Measurements from ENCODE around the gene PLCL1. TPM values are rescaled to one million over a fixed set of nuclear protein-coding genes. Genes with fewer than 3 reads are reported as not detected.

Gene PLCL1
- total and polyA plus RNA-seq, 3 experiments from 2014 or later: 0.70 to 2.0 (median 0.71) TPM

GRCh38 chr2:197994751-197995150 is 190.4 kb downstream of the PLCL1 start:
- ChIA-PET CTCF (no interaction called here), POLR2A (no interaction called here)
- Histone ChIP-seq H3K9me3 (ENCODE audit: low read length) (no peaks in the 10 kb centered on the region), H3K36me3 (ENCODE audit: insufficient read depth, low read length) (no peaks in the 10 kb centered on the region), H3K27me3 (ENCODE audit: insufficient read depth, low read length, poor library complexity, severe bottlenecking) (no peaks in the 10 kb centered on the region), H3K27ac (ENCODE audit: low read depth, low read length) (no peak overlapping the region), H3K4me1 (ENCODE audit: insufficient read depth, low read length) (peaks cover 22% of the 10 kb centered on the region), H3K4me3 (ENCODE audit: low read length) (no peak overlapping the region)
- no peak overlapping the region for H3K4me3 Mint-ChIP-seq
- peaks cover 0 to 42% (median 7%) of the 10 kb centered on the region in 3 donors for H3K4me1 Mint-ChIP-seq
- peaks cover 0 to 4% (median 0%) of the 10 kb centered on the region in 3 donors for H3K36me3 Mint-ChIP-seq
- peaks cover 0 to 3% of the 10 kb centered on the region in 2 donors for H3K27me3 Mint-ChIP-seq
- no peak for DNase-seq
- no peak overlapping the region for H3K27ac Mint-ChIP-seq
- peaks cover 0 to 6% (median 3%) of the 10 kb centered on the region in 5 donors for H3K9me3 Mint-ChIP-seq

- Histone ChIP-seq H3K4me1 (ENCODE audit: insufficient read depth, low read length) (peaks cover 22% of the 10 kb centered on the region), H3K27me3 (ENCODE audit: insufficient read depth, low read length, poor library complexity, severe bottlenecking) (no peaks in the 10 kb centered on the region), H3K9me3 (ENCODE audit: low read length) (no peaks in the 10 kb centered on the region), H3K36me3 (ENCODE audit: insufficient read depth, low read length) (no peaks in the 10 kb centered on the region), H3K27ac (ENCODE audit: low read depth, low read length) (no peak overlapping the region), H3K4me3 (ENCODE audit: low read length) (no peak overlapping the region)
- H3K27ac Mint-ChIP-seq: peak overlapping the region in 1 of 8 donors; percentile 60
- no peak for DNase-seq
- ChIA-PET POLR2A (no interaction called here), CTCF (no interaction called here)
- peaks cover 0 to 2% (median 0%) of the 10 kb centered on the region in 3 donors for H3K36me3 Mint-ChIP-seq
- H3K27me3 Mint-ChIP-seq: peaks cover 0 to 2% of the 10 kb centered on the region in 2 donors
- H3K4me1 Mint-ChIP-seq: peaks cover 0 to 42% (median 7%) of the 10 kb centered on the region in 3 donors
- H3K9me3 Mint-ChIP-seq: peaks cover 0 to 3% (median 0%) of the 10 kb centered on the region in 5 donors
- H3K4me3 Mint-ChIP-seq: peak overlapping the region in 1 of 7 donors; percentile 20
These were observed 192.2 kb downstream of the PLCL1 start for GRCh38 chr2:197996583-197996982.

GRCh38 chr2:197997083-197997541 is 192.7 kb downstream of the PLCL1 start:
- DNase-seq: no peak
- no peaks in the 10 kb centered on the region for H3K36me3 ChIP-seq (ENCODE audit: insufficient read depth, low read length)
- no peak overlapping the region for H3K4me3 ChIP-seq (ENCODE audit: low read length)
- Mint-ChIP-seq H3K4me3 (no peak overlapping the region), H3K4me1 (peaks cover 0 to 42% (median 7%) of the 10 kb centered on the region in 3 donors), H3K9me3 (peaks cover 0 to 3% (median 0%) of the 10 kb centered on the region in 5 donors), H3K36me3 (peaks cover 0 to 2% (median 0%) of the 10 kb centered on the region in 3 donors), H3K27ac (no peak overlapping the region), H3K27me3 (peaks cover 0 to 2% of the 10 kb centered on the region in 2 donors)
- ChIA-PET POLR2A (no interaction called here), CTCF (no interaction called here)
- no peak overlapping the region for H3K27ac ChIP-seq (ENCODE audit: low read depth, low read length)
- peaks cover 22% of the 10 kb centered on the region for H3K4me1 ChIP-seq (ENCODE audit: insufficient read depth, low read length)
- no peaks in the 10 kb centered on the region for H3K9me3 ChIP-seq (ENCODE audit: low read length)
- no peaks in the 10 kb centered on the region for H3K27me3 ChIP-seq (ENCODE audit: insufficient read depth, low read length, poor library complexity, severe bottlenecking)

- H3K9me3 ChIP-seq (ENCODE audit: low read length): no peaks in the 10 kb centered on the region
- Mint-ChIP-seq H3K4me1 (peaks cover 0 to 33% (median 9%) of the 10 kb centered on the region in 3 donors), H3K4me3 (no peak overlapping the region), H3K9me3 (no peaks in the 10 kb centered on the region), H3K27me3 (peaks cover 0 to 2% of the 10 kb centered on the region in 2 donors), H3K27ac (no peak overlapping the region), H3K36me3 (peaks cover 0 to 2% (median 0%) of the 10 kb centered on the region in 3 donors)
- H3K4me1 ChIP-seq (ENCODE audit: insufficient read depth, low read length): peaks cover 22% of the 10 kb centered on the region
- no peaks in the 10 kb centered on the region for H3K36me3 ChIP-seq (ENCODE audit: insufficient read depth, low read length)
- H3K27ac ChIP-seq (ENCODE audit: low read depth, low read length): no peak overlapping the region
- POLR2A ChIA-PET: no interaction called here
- H3K27me3 ChIP-seq (ENCODE audit: insufficient read depth, low read length, poor library complexity, severe bottlenecking): no peaks in the 10 kb centered on the region
- no peak overlapping the region for H3K4me3 ChIP-seq (ENCODE audit: low read length)
- DNase-seq: no peak
- CTCF ChIA-PET: no interaction called here
These were observed 194.3 kb downstream of the PLCL1 start for GRCh38 chr2:197998702-197999101.

GRCh38 chr2:198000417-198000816 is 196.0 kb downstream of the PLCL1 start:
- peaks cover 0 to 2% (median under 1%) of the 10 kb centered on the region in 3 donors for H3K36me3 Mint-ChIP-seq
- no peak overlapping the region for H3K27ac Mint-ChIP-seq
- ChIA-PET POLR2A (no interaction called here), CTCF (no interaction called here)
- Histone ChIP-seq H3K4me3 (ENCODE audit: low read length) (no peak overlapping the region), H3K27me3 (ENCODE audit: insufficient read depth, low read length, poor library complexity, severe bottlenecking) (no peaks in the 10 kb centered on the region), H3K9me3 (ENCODE audit: low read length) (no peaks in the 10 kb centered on the region), H3K36me3 (ENCODE audit: insufficient read depth, low read length) (no peaks in the 10 kb centered on the region), H3K4me1 (ENCODE audit: insufficient read depth, low read length) (peaks cover 23% of the 10 kb centered on the region), H3K27ac (ENCODE audit: low read depth, low read length) (no peak overlapping the region)
- peaks cover 9 to 41% (median 13%) of the 10 kb centered on the region in 3 donors for H3K4me1 Mint-ChIP-seq
- no peak overlapping the region for H3K4me3 Mint-ChIP-seq
- no peak for DNase-seq
- no peaks in the 10 kb centered on the region for H3K9me3 Mint-ChIP-seq
- H3K27me3 Mint-ChIP-seq: peaks cover 0 to 2% of the 10 kb centered on the region in 2 donors

- Histone ChIP-seq H3K36me3 (ENCODE audit: insufficient read depth, low read length) (no peaks in the 10 kb centered on the region), H3K4me1 (ENCODE audit: insufficient read depth, low read length) (peaks cover 6% of the 10 kb centered on the region), H3K9me3 (ENCODE audit: low read length) (no peaks in the 10 kb centered on the region), H3K27ac (ENCODE audit: low read depth, low read length) (no peak overlapping the region), H3K27me3 (ENCODE audit: insufficient read depth, low read length, poor library complexity, severe bottlenecking) (no peaks in the 10 kb centered on the region), H3K4me3 (ENCODE audit: low read length) (no peak overlapping the region)
- no peak for DNase-seq
- H3K27me3 Mint-ChIP-seq: peaks cover 0 to 2% of the 10 kb centered on the region in 2 donors
- CTCF ChIA-PET: no interaction called here
- peak overlapping the region in 1 of 7 donors; percentile 84 for H3K4me3 Mint-ChIP-seq
- POLR2A ChIA-PET: no interaction called here
- peaks cover 9 to 39% (median 11%) of the 10 kb centered on the region in 3 donors for H3K4me1 Mint-ChIP-seq
- peaks cover 0 to 5% (median 2%) of the 10 kb centered on the region in 5 donors for H3K9me3 Mint-ChIP-seq
- peaks cover 0 to 3% (median 2%) of the 10 kb centered on the region in 3 donors for H3K36me3 Mint-ChIP-seq
- H3K27ac Mint-ChIP-seq: no peak overlapping the region
These were observed 199.8 kb downstream of the PLCL1 start for GRCh38 chr2:198004173-198004572.

- POLR2A ChIA-PET: no interaction called here
- peaks cover 6% of the 10 kb centered on the region for H3K4me1 ChIP-seq (ENCODE audit: insufficient read depth, low read length)
- DNase-seq: no peak
These were observed 200.8 kb downstream of the PLCL1 start for GRCh38 chr2:198004921-198005829.

GRCh38 chr2:198006733-198007132 is 202.3 kb downstream of the PLCL1 start:
- Histone ChIP-seq H3K4me3 (ENCODE audit: low read length) (no peak overlapping the region), H3K9me3 (ENCODE audit: low read length) (no peaks in the 10 kb centered on the region), H3K4me1 (ENCODE audit: insufficient read depth, low read length) (peaks cover 6% of the 10 kb centered on the region), H3K27ac (ENCODE audit: low read depth, low read length) (no peak overlapping the region), H3K27me3 (ENCODE audit: insufficient read depth, low read length, poor library complexity, severe bottlenecking) (no peaks in the 10 kb centered on the region), H3K36me3 (ENCODE audit: insufficient read depth, low read length) (no peaks in the 10 kb centered on the region)
- peaks cover 11 to 23% (median 16%) of the 10 kb centered on the region in 5 donors for H3K9me3 Mint-ChIP-seq
- peaks cover 0 to 2% of the 10 kb centered on the region in 2 donors for H3K27me3 Mint-ChIP-seq
- no peak overlapping the region for H3K4me3 Mint-ChIP-seq
- ChIA-PET CTCF (no interaction called here), POLR2A (no interaction called here)
- H3K27ac Mint-ChIP-seq: peak overlapping the region in 2 of 8 donors; percentile 22 to 43
- H3K36me3 Mint-ChIP-seq: peaks cover 0 to 11% (median 2%) of the 10 kb centered on the region in 3 donors
- peaks cover 9 to 39% (median 11%) of the 10 kb centered on the region in 3 donors for H3K4me1 Mint-ChIP-seq
- DNase-seq: no peak

More at GRCh38 chr2:198004921-198005829, 200.8 kb downstream of the PLCL1 start:
- H3K36me3 Mint-ChIP-seq: peaks cover 0 to 4% (median 3%) of the 10 kb centered on the region in 3 donors
- no peaks in the 10 kb centered on the region for H3K36me3 ChIP-seq (ENCODE audit: insufficient read depth, low read length)
- H3K27ac Mint-ChIP-seq: peak overlapping the region in 6 of 8 donors; percentile 13 to 86 (median 70)
- H3K27me3 ChIP-seq (ENCODE audit: insufficient read depth, low read length, poor library complexity, severe bottlenecking): no peaks in the 10 kb centered on the region
- peaks cover 5 to 11% (median 7%) of the 10 kb centered on the region in 5 donors for H3K9me3 Mint-ChIP-seq
- H3K27ac ChIP-seq (ENCODE audit: low read depth, low read length): no peak overlapping the region
- H3K4me1 Mint-ChIP-seq: peaks cover 9 to 39% (median 11%) of the 10 kb centered on the region in 3 donors
- CTCF ChIA-PET: no interaction called here
- H3K9me3 ChIP-seq (ENCODE audit: low read length): no peaks in the 10 kb centered on the region
- peaks cover 0 to 2% of the 10 kb centered on the region in 2 donors for H3K27me3 Mint-ChIP-seq
- H3K4me3 Mint-ChIP-seq: peak overlapping the region; percentile 22 to 84 (median 44)
- H3K4me3 ChIP-seq (ENCODE audit: low read length): peak overlapping the region; percentile 11

All from CD8-positive, alpha-beta memory T cell (primary cell).